Embryonic facial prominence (tissue), 1 donor: Measurements from ENCODE around the gene APOA4.

Experiments
- DNase-seq: peaks from one replicate; pipeline ENCODE4 v3.0.0-alpha.2; 2016; ENCODE audit errors: extremely low spot score

APOA4 gene

DNA sequence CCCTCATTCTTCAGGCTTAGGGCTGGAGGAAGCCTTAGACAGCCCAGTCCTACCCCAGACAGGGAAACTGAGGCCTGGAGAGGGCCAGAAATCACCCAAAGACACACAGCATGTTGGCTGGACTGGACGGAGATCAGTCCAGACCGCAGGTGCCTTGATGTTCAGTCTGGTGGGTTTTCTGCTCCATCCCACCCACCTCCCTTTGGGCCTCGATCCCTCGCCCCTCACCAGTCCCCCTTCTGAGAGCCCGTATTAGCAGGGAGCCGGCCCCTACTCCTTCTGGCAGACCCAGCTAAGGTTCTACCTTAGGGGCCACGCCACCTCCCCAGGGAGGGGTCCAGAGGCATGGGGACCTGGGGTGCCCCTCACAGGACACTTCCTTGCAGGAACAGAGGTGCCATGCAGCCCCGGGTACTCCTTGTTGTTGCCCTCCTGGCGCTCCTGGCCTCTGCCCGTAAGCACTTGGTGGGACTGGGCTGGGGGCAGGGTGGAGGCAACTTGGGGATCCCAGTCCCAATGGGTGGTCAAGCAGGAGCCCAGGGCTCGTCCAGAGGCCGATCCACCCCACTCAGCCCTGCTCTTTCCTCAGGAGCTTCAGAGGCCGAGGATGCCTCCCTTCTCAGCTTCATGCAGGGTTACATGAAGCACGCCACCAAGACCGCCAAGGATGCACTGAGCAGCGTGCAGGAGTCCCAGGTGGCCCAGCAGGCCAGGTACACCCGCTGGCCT lies 7.2 kb upstream of the APOA4 start:
- DNase-seq = no peak

DNA sequence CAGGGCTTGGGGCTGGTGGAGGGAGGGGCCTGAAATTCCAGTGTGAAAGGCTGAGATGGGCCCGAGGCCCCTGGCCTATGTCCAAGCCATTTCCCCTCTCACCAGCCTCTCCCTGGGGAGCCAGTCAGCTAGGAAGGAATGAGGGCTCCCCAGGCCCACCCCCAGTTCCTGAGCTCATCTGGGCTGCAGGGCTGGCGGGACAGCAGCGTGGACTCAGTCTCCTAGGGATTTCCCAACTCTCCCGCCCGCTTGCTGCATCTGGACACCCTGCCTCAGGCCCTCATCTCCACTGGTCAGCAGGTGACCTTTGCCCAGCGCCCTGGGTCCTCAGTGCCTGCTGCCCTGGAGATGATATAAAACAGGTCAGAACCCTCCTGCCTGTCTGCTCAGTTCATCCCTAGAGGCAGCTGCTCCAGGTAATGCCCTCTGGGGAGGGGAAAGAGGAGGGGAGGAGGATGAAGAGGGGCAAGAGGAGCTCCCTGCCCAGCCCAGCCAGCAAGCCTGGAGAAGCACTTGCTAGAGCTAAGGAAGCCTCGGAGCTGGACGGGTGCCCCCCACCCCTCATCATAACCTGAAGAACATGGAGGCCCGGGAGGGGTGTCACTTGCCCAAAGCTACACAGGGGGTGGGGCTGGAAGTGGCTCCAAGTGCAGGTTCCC lies 6.5 kb upstream of the APOA4 start, which contains the start of gene APOC3:
Gene APOC3, plus strand, starts transcription at position 383 of the 659 bp plus-strand sequence. CDS start 676 bp downstream, outside the sequence.
- no peak for DNase-seq

GRCh38 chr11:116828632-116829524 lies 5.8 kb upstream of the APOA4 start:
- no peak for DNase-seq

GRCh38 chr11:116827461-116827860 lies 4.4 kb upstream of the APOA4 start:
- no peak for DNase-seq

- no peak for DNase-seq
These were observed 3.8 kb upstream of the APOA4 start for GRCh38 chr11:116826751-116827431.

DNA sequence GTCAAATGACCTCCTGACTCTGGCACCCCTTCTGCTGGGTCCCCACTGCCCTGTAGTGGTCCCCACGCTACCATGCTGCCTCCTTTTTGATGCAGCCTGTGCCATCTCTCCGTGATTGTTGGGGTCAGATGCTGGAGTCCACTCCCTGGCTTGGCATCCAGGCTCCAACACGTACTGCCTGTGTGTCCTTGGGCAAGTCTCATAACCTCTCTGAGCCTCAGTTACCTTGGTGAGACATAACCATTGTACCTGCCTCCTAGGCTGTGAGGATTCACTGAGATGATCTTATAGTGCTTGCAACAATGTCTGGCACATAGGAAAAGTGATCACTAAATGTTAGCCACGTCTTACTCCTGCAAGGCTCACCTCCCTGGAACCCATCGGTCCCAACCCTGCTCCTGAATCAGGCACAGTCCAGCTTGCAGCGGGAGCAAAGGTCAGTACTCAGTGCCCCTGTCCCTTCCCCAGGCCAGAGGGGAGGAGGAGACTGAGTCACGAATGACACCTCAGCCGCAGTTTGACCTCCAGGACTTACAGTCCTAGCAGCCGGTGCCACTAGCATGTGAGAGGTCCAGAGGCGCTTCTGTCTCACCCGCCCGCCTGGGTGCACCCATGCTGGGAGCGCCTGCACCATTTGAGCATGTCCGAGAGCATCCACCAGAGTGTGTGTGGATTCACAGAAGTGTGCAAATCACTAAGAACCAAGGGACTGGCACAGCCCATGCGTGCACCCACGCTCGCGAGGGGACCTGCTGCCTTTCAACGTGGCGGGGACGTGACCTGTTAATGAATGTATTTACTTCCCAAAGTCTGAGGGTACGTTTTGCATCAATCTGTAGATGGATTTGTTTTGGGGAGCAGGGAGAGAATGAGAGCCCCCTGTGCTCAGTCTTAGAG lies 3.0 kb upstream of the APOA4 start:
- no peak for DNase-seq

GRCh38 chr11:116825434-116825833 lies 2.3 kb upstream of the APOA4 start:
- no peak for DNase-seq

GRCh38 chr11:116822575-116822974 lies 529 bp downstream of the APOA4 start:
- no peak for DNase-seq

DNA sequence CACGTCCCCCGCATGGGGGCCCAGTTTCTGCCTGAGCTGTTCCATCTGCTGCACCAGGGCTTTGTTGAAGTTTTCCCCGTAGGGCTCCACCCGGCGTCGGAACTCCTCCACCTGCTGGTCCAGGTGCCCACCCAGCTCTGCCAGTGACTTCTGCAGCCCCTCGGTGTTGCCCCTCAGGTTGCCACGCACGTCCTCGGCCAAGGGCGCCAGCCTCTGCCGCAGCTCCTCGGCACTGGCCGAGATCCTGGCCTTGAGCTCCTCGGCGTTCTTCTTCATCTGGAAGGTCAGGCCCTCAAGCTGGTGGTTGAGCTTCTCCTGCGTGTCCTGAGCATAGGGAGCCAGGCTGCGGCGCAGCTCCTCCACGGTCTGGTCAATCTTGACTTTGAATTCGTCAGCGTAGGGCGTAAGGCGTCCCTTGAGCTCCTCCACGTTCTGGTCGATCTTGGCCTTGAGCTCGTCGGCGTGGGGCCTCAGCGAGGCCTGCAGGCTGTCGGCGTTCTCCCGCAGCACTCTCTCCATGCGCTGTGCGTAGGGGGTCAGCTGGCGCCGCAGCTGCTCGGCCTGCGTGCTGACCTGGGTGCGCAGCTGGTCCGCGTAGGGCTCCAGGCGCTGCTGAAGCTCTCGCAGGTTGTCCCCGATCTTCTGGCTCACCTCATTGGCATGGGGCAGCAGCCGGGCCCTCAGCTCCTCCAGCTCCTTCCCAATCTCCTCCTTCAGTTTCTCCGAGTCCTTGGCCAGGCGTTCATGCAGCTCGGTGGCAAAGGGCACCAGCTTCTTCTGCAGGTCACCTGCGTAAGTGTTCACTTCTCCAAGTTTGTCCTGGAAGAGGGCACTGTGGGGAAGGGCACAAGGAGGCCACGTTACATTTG lies 1.8 kb downstream of the APOA4 start:
- no peak for DNase-seq

GRCh38 chr11:116819049-116819448 lies 4.1 kb downstream of the APOA4 start:
- no peak for DNase-seq

DNA sequence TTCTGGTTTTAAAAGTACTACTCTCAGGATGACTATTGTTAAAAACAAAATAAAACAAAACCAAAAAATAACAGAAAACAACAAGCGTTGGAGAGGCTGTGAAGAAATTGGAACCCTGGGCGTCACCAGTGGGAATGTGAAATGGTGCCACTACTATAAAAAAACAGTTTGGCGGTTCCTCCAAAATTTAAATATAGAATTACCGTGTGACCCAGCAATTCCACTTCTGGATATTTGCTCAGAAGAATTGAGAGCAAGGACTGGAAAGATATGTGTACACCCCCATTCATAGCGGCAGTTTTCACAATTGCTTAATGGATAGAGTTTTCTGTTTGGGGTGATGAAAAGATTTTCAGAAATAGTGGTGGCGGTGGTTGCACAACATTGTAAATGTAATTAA lies 8.6 kb downstream of the APOA4 start:
- DNase-seq = no peak

DNA sequence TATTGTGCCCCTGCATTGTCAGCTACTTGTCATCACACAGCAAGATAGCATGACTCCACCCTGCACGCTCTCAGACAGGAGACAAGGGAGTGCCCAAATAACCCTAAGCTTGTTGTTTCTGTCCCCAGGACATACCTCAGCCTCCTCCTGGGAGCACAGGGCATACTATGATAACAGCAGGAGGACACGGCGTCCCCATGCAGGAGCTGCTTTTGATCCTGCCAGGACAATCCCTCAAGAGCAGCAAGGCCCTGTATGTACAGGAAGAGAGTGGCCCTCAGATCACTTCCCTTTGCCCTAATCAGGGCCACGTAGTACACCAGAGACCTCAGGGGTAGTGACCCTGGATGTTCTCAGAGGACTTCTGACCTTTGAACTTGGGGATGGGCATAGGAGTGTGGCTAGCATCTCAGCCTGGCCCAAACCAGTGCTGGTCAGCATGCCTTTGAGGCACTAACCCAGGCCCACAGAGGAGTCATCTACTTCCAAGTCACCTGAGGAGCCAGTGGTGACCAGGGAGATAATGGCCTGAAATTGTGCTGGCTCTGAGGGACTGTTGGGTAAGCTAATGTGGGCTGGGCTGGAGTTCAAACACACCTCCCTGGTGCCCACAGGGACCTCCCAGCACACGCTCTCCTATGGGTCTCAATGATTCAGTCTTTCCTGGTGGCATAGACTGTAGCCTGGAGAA lies 9.2 kb downstream of the APOA4 start:
- no peak for DNase-seq

GRCh38 chr11:116813170-116813569 lies 9.9 kb downstream of the APOA4 start:
- DNase-seq = no peak

DNA sequence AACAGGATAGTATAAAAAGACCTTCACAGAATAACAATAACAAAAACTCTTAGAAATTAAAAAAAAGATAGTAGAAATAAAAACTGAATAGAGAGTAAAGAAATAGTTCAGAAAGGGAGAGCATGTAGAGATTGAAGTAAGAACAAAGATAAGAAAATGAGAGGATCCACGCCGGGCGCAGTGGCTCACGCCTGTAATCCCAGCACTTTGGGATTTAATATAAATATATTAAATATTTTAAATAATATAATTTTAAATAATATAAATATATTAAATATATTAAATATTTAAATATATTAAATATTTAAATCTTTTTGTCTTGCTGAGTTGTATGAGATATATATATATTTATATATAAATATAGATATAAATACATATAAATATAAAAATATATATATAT lies 11.0 kb downstream of the APOA4 start:
- no peak for DNase-seq

DNA sequence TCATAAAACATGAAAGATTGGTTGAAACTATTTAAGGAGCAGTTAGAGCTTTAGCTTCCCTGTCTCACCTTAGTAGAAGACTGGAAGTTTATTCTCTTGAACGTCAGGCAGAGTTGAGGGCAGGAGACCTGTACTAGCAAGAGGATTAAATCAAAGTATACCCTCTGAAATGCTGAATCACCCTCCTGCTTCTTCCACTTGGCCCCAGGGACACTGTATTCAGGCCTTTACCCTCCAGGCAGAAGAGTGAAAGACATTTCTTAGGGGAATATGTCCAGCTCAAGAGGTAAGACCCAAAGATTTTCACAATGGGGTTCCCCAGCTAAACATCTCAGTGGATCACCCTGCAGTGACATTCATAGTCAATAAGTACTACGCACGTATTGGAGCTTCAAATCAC lies 11.9 kb downstream of the APOA4 start:
- DNase-seq = no peak

DNA sequence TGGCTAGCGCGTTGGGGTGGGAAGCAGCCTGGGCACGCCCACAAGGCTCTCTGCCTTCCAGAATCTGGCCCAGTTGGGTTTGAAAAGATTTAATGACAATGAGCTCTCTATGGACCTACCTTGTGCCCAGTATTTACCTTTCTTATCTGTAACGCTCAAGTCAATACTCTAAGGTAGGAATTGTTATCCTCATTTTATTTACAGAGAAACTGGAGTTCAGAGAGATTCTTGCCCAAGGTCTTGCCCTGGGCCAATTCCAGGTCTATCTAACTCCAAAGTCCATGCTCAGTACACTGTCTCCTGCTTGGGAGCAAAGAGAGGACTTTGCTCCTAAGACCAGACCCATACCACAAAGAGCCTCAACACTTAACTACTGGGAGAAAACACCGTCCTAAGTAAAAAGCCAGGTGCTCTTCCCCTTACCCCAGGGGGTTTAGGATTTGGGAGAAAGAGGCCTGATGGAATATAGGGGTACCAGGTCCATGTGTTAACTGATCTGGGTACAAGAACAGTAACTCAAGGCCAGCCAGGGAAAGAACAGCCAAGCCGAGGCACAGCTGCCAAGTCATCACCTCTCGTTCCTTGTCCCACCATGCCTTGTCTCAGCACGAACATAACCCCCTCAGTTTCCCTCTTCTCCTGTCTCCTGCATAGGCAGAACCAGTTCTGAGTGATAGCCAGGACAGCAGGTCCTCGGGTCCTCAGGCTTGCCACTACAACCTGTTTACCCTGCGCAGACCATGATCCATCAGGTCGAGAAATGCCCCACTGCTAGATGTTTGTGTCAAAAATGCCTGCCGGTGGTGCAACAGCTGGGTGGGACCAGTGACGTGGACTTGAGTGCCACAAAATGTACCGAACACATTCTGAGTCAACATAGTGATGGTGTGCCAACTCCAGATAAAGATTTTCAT lies 14.6 kb downstream of the APOA4 start:
- no peak for DNase-seq

DNA sequence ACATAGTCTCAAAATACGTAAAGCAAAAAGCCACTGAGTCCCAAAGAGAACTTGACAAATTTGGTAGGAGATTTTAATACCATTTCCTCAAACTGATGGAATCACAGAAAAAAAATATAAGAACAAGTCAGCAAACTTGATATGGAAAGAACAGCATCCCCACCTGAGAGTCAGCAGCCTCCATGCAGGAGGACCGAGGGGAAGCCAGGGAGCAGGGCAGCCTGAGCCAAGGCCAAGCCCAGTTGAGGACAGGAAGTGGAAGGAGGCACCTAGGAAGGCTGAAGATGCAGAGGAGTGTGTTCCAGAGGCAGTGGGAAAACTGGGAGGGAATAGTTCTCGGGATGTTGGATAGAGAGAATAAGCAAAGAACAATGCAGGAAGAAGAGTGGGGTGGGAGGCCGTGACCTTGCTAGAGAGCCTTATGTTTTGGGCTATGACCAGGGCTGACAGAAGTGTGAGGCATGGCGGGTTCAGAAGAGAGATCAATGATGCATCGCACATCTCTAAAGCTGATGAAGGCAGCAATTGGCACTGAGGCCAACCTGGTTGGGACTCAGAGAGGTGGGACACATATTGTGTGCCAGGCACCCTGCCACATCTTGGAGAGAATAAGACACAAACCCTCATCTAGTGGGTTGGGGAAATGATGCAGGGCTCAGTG lies 15.4 kb downstream of the APOA4 start:
- DNase-seq = no peak

GRCh38 chr11:116804001-116804400 lies 19.1 kb downstream of the APOA4 start:
- no peak for DNase-seq
